GM19463 (cell line): Measurements from ENCODE around the gene CD82.

ENCODE experiments used
- ATAC-seq: cut with Tn5 transposase; IDR thresholded peaks from one replicate; pipeline ENCODE4 v1.9.1; 2021; ENCODE audit warnings: mild to moderate bottlenecking, moderate library complexity; ENCODE audit not compliant: unreplicated experiment

The CD82 gene

GRCh38 chr11:44565211-44565952 lies at the start of gene CD82:
CD82 (plus strand) TSS chr11:44565663; CDS start chr11:44594663, 29,000 bp downstream.
- ATAC-seq, result peak; percentile 64

GRCh38 chr11:44516688-44517507 lies 48.6 kb upstream of the CD82 start:
- ATAC-seq, result no peak

- ATAC-seq, result no peak
These were observed 47.9 kb upstream of the CD82 start for GRCh38 chr11:44517541-44517940.

- no peak for ATAC-seq
These were observed 46.4 kb upstream of the CD82 start for GRCh38 chr11:44518968-44519550.

GRCh38 chr11:44519989-44520737 lies 45.3 kb upstream of the CD82 start:
- ATAC-seq, result no peak

- ATAC-seq, result no peak
These were observed 44.3 kb upstream of the CD82 start for GRCh38 chr11:44521148-44521547.

- ATAC-seq, result no peak
These were observed 43.2 kb upstream of the CD82 start for GRCh38 chr11:44522294-44522693.

- ATAC-seq, result no peak
These were observed 41.1 kb upstream of the CD82 start for GRCh38 chr11:44524346-44524745.

- no peak for ATAC-seq
These were observed 40.7 kb upstream of the CD82 start for GRCh38 chr11:44524751-44525201.

GRCh38 chr11:44525473-44526252 lies 39.8 kb upstream of the CD82 start:
- no peak for ATAC-seq

GRCh38 chr11:44526438-44526837 lies 39.0 kb upstream of the CD82 start:
- no peak for ATAC-seq

GRCh38 chr11:44527476-44527875 lies 38.0 kb upstream of the CD82 start:
- ATAC-seq, result no peak

GRCh38 chr11:44528103-44528502 lies 37.4 kb upstream of the CD82 start:
- no peak for ATAC-seq

GRCh38 chr11:44528581-44528980 lies 36.9 kb upstream of the CD82 start:
- no peak for ATAC-seq

- no peak for ATAC-seq
These were observed 35.5 kb upstream of the CD82 start for GRCh38 chr11:44529895-44530412.

GRCh38 chr11:44530413-44531115 lies 34.9 kb upstream of the CD82 start:
- ATAC-seq, result no peak

GRCh38 chr11:44531116-44531504 lies 34.4 kb upstream of the CD82 start:
- no peak for ATAC-seq

GRCh38 chr11:44531636-44532035 lies 33.8 kb upstream of the CD82 start:
- no peak for ATAC-seq

GRCh38 chr11:44532809-44533208 lies 32.7 kb upstream of the CD82 start:
- ATAC-seq, result peak; percentile 71
